Midbrain (tissue), 1 donor: ENCODE data around the gene LRRK1.

Experiments used
- DNase-seq: peaks from one replicate; lab custom pipeline; 2025; lab: John Stamatoyannopoulos, UW

Gene LRRK1

GRCh38 chr15:100890850-100891249, 28.3 kb upstream of the LRRK1 start:
- no peak for DNase-seq

GRCh38 chr15:100891307-100892012, 27.7 kb upstream of the LRRK1 start:
- peak; percentile 32 for DNase-seq

GRCh38 chr15:100892013-100892355, 27.2 kb upstream of the LRRK1 start:
- no peak for DNase-seq

GRCh38 chr15:100893261-100893963, 25.7 kb upstream of the LRRK1 start:
- no peak for DNase-seq

GRCh38 chr15:100893964-100894295, 25.2 kb upstream of the LRRK1 start:
- no peak for DNase-seq

- DNase-seq = no peak
Observed at GRCh38 chr15:100895721-100896120, 23.4 kb upstream of the LRRK1 start.

- DNase-seq = no peak
Observed at GRCh38 chr15:100897221-100898151, 21.7 kb upstream of the LRRK1 start.

GRCh38 chr15:100898152-100898490, 21.0 kb upstream of the LRRK1 start:
- DNase-seq = no peak

GRCh38 chr15:100898661-100899462, 20.3 kb upstream of the LRRK1 start:
- DNase-seq = no peak

- no peak for DNase-seq
Observed at GRCh38 chr15:100899601-100900000, 19.6 kb upstream of the LRRK1 start.

- DNase-seq = no peak
Observed at GRCh38 chr15:100900136-100900794, 18.9 kb upstream of the LRRK1 start.

GRCh38 chr15:100900795-100901169, 18.4 kb upstream of the LRRK1 start:
- no peak for DNase-seq

GRCh38 chr15:100901296-100901695, 17.9 kb upstream of the LRRK1 start:
- no peak for DNase-seq

GRCh38 chr15:100901702-100902435, 17.3 kb upstream of the LRRK1 start:
- DNase-seq = no peak

GRCh38 chr15:100902436-100903167, 16.6 kb upstream of the LRRK1 start:
- peak; percentile 14 for DNase-seq

GRCh38 chr15:100903168-100903554, 16.0 kb upstream of the LRRK1 start:
- no peak for DNase-seq

GRCh38 chr15:100905850-100906249, 13.3 kb upstream of the LRRK1 start:
- DNase-seq = no peak

- no peak for DNase-seq
Observed at GRCh38 chr15:100908466-100908865, 10.7 kb upstream of the LRRK1 start.

- DNase-seq = no peak
Observed at GRCh38 chr15:100909565-100909964, 9.6 kb upstream of the LRRK1 start.
